GM12872 (cell line): ENCODE data around the gene ZAP70.

Source experiments
- CTCF ChIP-seq: IDR thresholded peaks from 3 replicates; pipeline ENCODE4 v1.5.1; 2011; ENCODE audit warnings: low read depth, mild to moderate bottlenecking, low read length, moderate library complexity; ENCODE audit not compliant: insufficient read depth

Gene ZAP70

GRCh38 chr2:97691166-97691565, 22.2 kb upstream of the ZAP70 start:
- no peak for TF ChIP-seq CTCF

GRCh38 chr2:97693476-97693875, 19.9 kb upstream of the ZAP70 start:
- no peak for TF ChIP-seq CTCF

- TF ChIP-seq CTCF: no peak
Observed at GRCh38 chr2:97695744-97696143, 17.6 kb upstream of the ZAP70 start.

- TF ChIP-seq CTCF: peak; percentile 82
Observed at GRCh38 chr2:97697252-97698235, 15.8 kb upstream of the ZAP70 start.

GRCh38 chr2:97698530-97698929, 14.8 kb upstream of the ZAP70 start:
- no peak for TF ChIP-seq CTCF

- peak; percentile 75 for TF ChIP-seq CTCF
Observed at GRCh38 chr2:97699765-97700444, 13.5 kb upstream of the ZAP70 start.

GRCh38 chr2:97701186-97701585, 12.2 kb upstream of the ZAP70 start:
- no peak for TF ChIP-seq CTCF
